GM12878 (cell line): ENCODE measurements around the gene SPATA3. TPM values are rescaled to one million over a fixed set of nuclear protein-coding genes. Genes with fewer than 3 reads are reported as not detected.
A peak's percentile ranks its signal among the peaks of the same experiment; 100 is the strongest.

ENCODE experiments used
- ASH2L ChIP-seq: fragments of 300-600, 200-600 bp; sonication (generic); IDR thresholded peaks from 2 replicates; pipeline ENCODE4 v1.6.1; 2017; ENCODE audit warnings: low read depth, mild to moderate bottlenecking, borderline replicate concordance
- ATF3 ChIP-seq: IDR thresholded peaks from 2 replicates; pipeline ENCODE4 v1.6.1; 2011; ENCODE audit warnings: low read depth, mild to moderate bottlenecking, low read length, moderate library complexity, borderline replicate concordance; ENCODE audit errors: extremely low read depth
- CHD1 ChIP-seq: IDR thresholded peaks from 2 replicates; pipeline ENCODE4 v1.6.1; 2012; ENCODE audit warnings: low read depth, low read length, improper control_type of control experiment
- CHD4 ChIP-seq: fragments of 200-600 bp; sonication (generic); IDR thresholded peaks from 2 replicates; pipeline ENCODE4 v1.6.1; 2016; ENCODE audit warnings: mild to moderate bottlenecking
- CREM ChIP-seq: IDR thresholded peaks from 2 replicates; pipeline ENCODE4 v1.6.1; 2014; ENCODE audit warnings: antibody characterized with exemption, low read depth
- GATAD2B ChIP-seq: fragments of 450-650 bp; conservative IDR thresholded peaks from 2 replicates; pipeline ENCODE4 v1.6.1; 2017; ENCODE audit warnings: low read depth, mild to moderate bottlenecking, moderate library complexity
- IKZF2 ChIP-seq, 2 experiments: fragments of 450-650 bp; IDR thresholded peaks; 2 replicates each; pipeline ENCODE4 v1.6.1; 2017; ENCODE audit warnings: mild to moderate bottlenecking in 2 of 2, moderate library complexity in 2 of 2
- JUND ChIP-seq: IDR thresholded peaks from 2 replicates; pipeline ENCODE4 v1.6.1; 2012; ENCODE audit warnings: low read depth, mild to moderate bottlenecking, low read length, improper control_type of control experiment, moderate library complexity
- LARP7 ChIP-seq: fragments of 450-650 bp; IDR thresholded peaks from 2 replicates; pipeline ENCODE4 v1.6.1; 2017; ENCODE audit warnings: mild to moderate bottlenecking
- MEF2B ChIP-seq: fragments of 450-650 bp; IDR thresholded peaks from 2 replicates; pipeline ENCODE4 v1.6.1; 2018; ENCODE audit warnings: mild to moderate bottlenecking, moderate library complexity; ENCODE audit not compliant: partially characterized antibody, poor library complexity, severe bottlenecking
- NFIC ChIP-seq: IDR thresholded peaks from 2 replicates; pipeline ENCODE4 v1.6.1; 2012; ENCODE audit warnings: low read depth, mild to moderate bottlenecking, inconsistent platforms, low read length, moderate library complexity
- NKRF ChIP-seq: fragments of 450-650 bp; conservative IDR thresholded peaks from 2 replicates; pipeline ENCODE4 v1.6.1; 2017; ENCODE audit warnings: mild to moderate bottlenecking, moderate library complexity
- PAX8 ChIP-seq: fragments of 450-650 bp; IDR thresholded peaks from 2 replicates; pipeline ENCODE4 v1.6.1; 2017; ENCODE audit warnings: mild to moderate bottlenecking, moderate library complexity
- POU2F2 ChIP-seq: IDR thresholded peaks from 3 replicates; pipeline ENCODE4 v1.6.1; 2011; ENCODE audit warnings: low read depth, mild to moderate bottlenecking, low read length, borderline replicate concordance
- PRDM15 ChIP-seq: fragments of 450-650 bp; formaldehyde crosslinking; IDR thresholded peaks from 2 replicates; pipeline ENCODE4 v1.4.0; 2020; ENCODE audit warnings: mild to moderate bottlenecking, moderate library complexity
- RBBP5 ChIP-seq: fragments of 200-600 bp; sonication (generic); conservative IDR thresholded peaks from 2 replicates; pipeline ENCODE4 v1.6.1; 2016
- REST ChIP-seq: IDR thresholded peaks from 2 replicates; pipeline ENCODE4 v1.6.1; 2012; ENCODE audit warnings: mild to moderate bottlenecking, low read depth, low read length
- RFX5 ChIP-seq: IDR thresholded peaks from 2 replicates; pipeline ENCODE4 v1.6.1; 2011; ENCODE audit warnings: low read depth, low read length, improper control_type of control experiment
- SIN3A ChIP-seq: IDR thresholded peaks from 2 replicates; pipeline ENCODE4 v1.6.1; 2012; ENCODE audit warnings: low read depth, low read length, improper control_type of control experiment
- SMAD1 ChIP-seq: fragments of 450-650 bp; IDR thresholded peaks from 2 replicates; pipeline ENCODE4 v1.6.1; 2018; ENCODE audit warnings: mild to moderate bottlenecking, low read depth; ENCODE audit not compliant: partially characterized antibody
- SMARCA5 ChIP-seq: fragments of 450-650 bp; IDR thresholded peaks from 2 replicates; pipeline ENCODE4 v1.6.1; 2017; ENCODE audit warnings: mild to moderate bottlenecking
- SP1 ChIP-seq: IDR thresholded peaks from one replicate; pipeline ENCODE4 v1.6.1; 2011; ENCODE audit warnings: low read depth, low read length
- STAT1 ChIP-seq: fragments of 450-650 bp; conservative IDR thresholded peaks from 2 replicates; pipeline ENCODE4 v1.6.1; 2014; ENCODE audit warnings: antibody characterized with exemption, mild to moderate bottlenecking
- YBX1 ChIP-seq: fragments of 450-650 bp; IDR thresholded peaks from 2 replicates; pipeline ENCODE4 v1.6.1; 2016; ENCODE audit warnings: antibody characterized with exemption
- ZNF622 ChIP-seq: fragments of 450-650 bp; IDR thresholded peaks from 2 replicates; pipeline ENCODE4 v1.6.1; 2017; ENCODE audit warnings: mild to moderate bottlenecking, inconsistent platforms
- polyA plus RNA-seq, 11 experiments: library from polyadenylated mRNA; depleted of rRNA in 4 of 11; unstranded in 6 of 11; stranded (reverse) in 5 of 11; fragments of >200 nt; fragmentation: Nextera tagmentation in 4 of 11; fragmentation: Illumina TruSeq in 1 of 11; extraction: Ambion mirVana in 4 of 11; extraction: Trizol in 1 of 11; gene quantifications; 1 replicate in 1 of 11; 2 replicates in 10 of 11; pipeline versions ENCODE4 v1.2.1 to v1.2.3, GENCODE V29; 2011 to 2016; ENCODE audit warnings: inconsistent platforms in 2 of 11, missing spikeins in 2 of 11, low read depth in 1 of 11
- total RNA-seq, 4 experiments: library from RNA; depleted of rRNA in 3 of 4; stranded (reverse); fragments of >200 nt in 3 of 4; fragmentation: Illumina TruSeq in 1 of 4; extraction: Trizol in 1 of 4; gene quantifications; 2 replicates each; pipeline versions ENCODE4 v1.2.1 to v1.2.3, GENCODE V29; 2013 to 2021

The SPATA3 gene
- total and polyA plus RNA-seq, 10 of the 15 experiments (the other 5 are each of a cell fraction or from before 2014, with no cell fraction given): not detected

- TF ChIP-seq PRDM15 (CRISPR knock-in tag) (no peak), LARP7 (no peak), RFX5 (no peak), CREM (peak; percentile 75; the same call in 1 of the 2 replicates), ASH2L (no peak), SMAD1 (no peak), CHD1 (no peak), SIN3A (no peak), REST (no peak), POU2F2 (no peak), STAT1 (no peak), GATAD2B (peak; percentile 78), ZNF622 (no peak), SP1 (no peak), PAX8 (no peak), SMARCA5 (no peak), JUND (no peak), NFIC (no peak), MEF2B (no peak), IKZF2 (IDR thresholded peaks at IDR 0.05) (peak; percentile 89 to 90), RBBP5 (no peak), NKRF (0 out of 2 replicates have a peak, but pooled peaks have one; percentile 18), YBX1 (no peak), ATF3 (no peak), CHD4 (no peak)
Observed at GRCh38 chr2:230953845-230954244, 42.1 kb upstream of the SPATA3 start (continued).
